Mammary epithelial cell (primary cell): ENCODE measurements around the gene HOGA1.

Experiments used
- CTCF ChIP-seq, 2 donors: IDR thresholded peaks in 1 of 2; conservative IDR thresholded peaks in 1 of 2; 2 replicates each; pipeline ENCODE4 v1.5.1; 2011 to 2012; ENCODE audit warnings: inconsistent platforms in 2 of 2, low read length in 2 of 2, mild to moderate bottlenecking in 2 of 2, control low read depth in 1 of 2, low read depth in 1 of 2; ENCODE audit not compliant: insufficient read depth in 1 of 2; ENCODE audit errors: extremely low read depth in 1 of 2
- EZH2 ChIP-seq: IDR thresholded peaks from 2 replicates; pipeline ENCODE4 v1.6.1; 2012; ENCODE audit warnings: low read length, inconsistent platforms, borderline replicate concordance

GRCh38 chr10:97575127-97575668 is 9.0 kb upstream of the HOGA1 start:
- TF ChIP-seq CTCF (conservative IDR thresholded peaks at IDR 0.05 in 1 of 2, IDR thresholded peaks at IDR 0.05 in 1 of 2; ENCODE audit: extremely low read depth in 1 of 2, insufficient read depth in 1 of 2, low read depth in 1 of 2, low read length in 2 of 2), result no peak
- no peak for TF ChIP-seq EZH2
